Caco-2 (cell line): ENCODE measurements around the gene RAD18. TPM values are rescaled to one million over a fixed set of nuclear protein-coding genes. Genes with fewer than 3 reads are reported as not detected.

ENCODE experiments used
- BruUV-seq: library from RNA; stranded (reverse); fragments of 400-500 nt; replicated peaks from 2 replicates; lab custom pipeline; 2021; lab: Mats Ljungman, UMichigan
- CTCF ChIA-PET: fragments of 300-600 bp; sonication (Branson Sonifier 250); formaldehyde crosslinking; loops from one replicate; lab custom pipeline; 2022; ENCODE audit warnings: antibody characterized with exemption; lab: Charles Lee
- POLR2A ChIA-PET: fragments of 300-600 bp; sonication (Branson Sonifier 250); formaldehyde crosslinking; loops from one replicate; lab custom pipeline; 2022; ENCODE audit warnings: antibody characterized with exemption; lab: Charles Lee
- DNase-seq, 2 experiments: peaks; one replicate each; pipeline versions ENCODE4 v3.0.0 to v3.0.0-alpha.2; 2020 to 2022
- H3K27me3 ChIP-seq: replicated peaks from 2 replicates; pipeline ENCODE4 v1.6.0; 2011; ENCODE audit warnings: low read length; ENCODE audit not compliant: control insufficient read depth, insufficient read depth
- H3K36me3 ChIP-seq: 2 replicates; pipeline ENCODE4 v1.5.1; 2011; ENCODE audit warnings: low read length; ENCODE audit not compliant: control insufficient read depth, insufficient read depth
- H3K4me1 ChIP-seq: fragments of 250-450 bp; sonication (Bioruptor Pico); 2 replicates; pipeline ENCODE4 v1.5.1; 2020; ENCODE audit warnings: mild to moderate bottlenecking
- H3K4me3 ChIP-seq: 2 replicates; pipeline ENCODE4 v1.5.1; 2011; ENCODE audit warnings: low read depth, mild to moderate bottlenecking, control low read depth, low read length
- H3K9me3 ChIP-seq: fragments of 250-450 bp; sonication (Bioruptor Pico); 2 replicates; pipeline ENCODE4 v1.5.1; 2020; ENCODE audit warnings: mild to moderate bottlenecking, moderate library complexity
- H3K27ac Mint-ChIP-seq: one replicate; pipeline ENCODE4 v1.8.0; 2022; ENCODE audit warnings: mixed read lengths; ENCODE audit not compliant: unreplicated experiment
- H3K27me3 Mint-ChIP-seq: one replicate; pipeline ENCODE4 v1.8.0; 2022; ENCODE audit warnings: mixed read lengths; ENCODE audit not compliant: insufficient read depth, unreplicated experiment
- H3K36me3 Mint-ChIP-seq: one replicate; pipeline ENCODE4 v1.8.0; 2022; ENCODE audit warnings: mild to moderate bottlenecking, mixed read lengths; ENCODE audit not compliant: insufficient read depth, unreplicated experiment
- H3K4me1 Mint-ChIP-seq: one replicate; pipeline ENCODE4 v1.8.0; 2022; ENCODE audit warnings: low read depth, mixed read lengths; ENCODE audit not compliant: unreplicated experiment
- H3K4me3 Mint-ChIP-seq: one replicate; pipeline ENCODE4 v1.8.0; 2022; ENCODE audit warnings: mild to moderate bottlenecking, moderate library complexity, mixed read lengths; ENCODE audit not compliant: unreplicated experiment
- H3K9me3 Mint-ChIP-seq: one replicate; pipeline ENCODE4 v1.8.0; 2022; ENCODE audit warnings: mixed read lengths; ENCODE audit not compliant: unreplicated experiment
- intact Hi-C: fragments of 100-400 bp; cut with micrococcal nuclease; formaldehyde crosslinking; loops from one replicate; pipeline ENCODE4 v1.10.0; 2022; ENCODE audit not compliant: unreplicated experiment
- total RNA-seq: library from RNA; stranded (reverse); gene quantifications from 2 replicates; pipeline ENCODE4 v1.2.3, GENCODE V29; 2022
- TF ChIP-seq, protein P1 (sequence below), 2 experiments: fragments of 200-600 bp in 1 of 2; IDR thresholded peaks; 1 replicate in 1 of 2; 2 replicates in 1 of 2; pipeline versions ENCODE4 v1.5.1 to v1.8.0; 2011 to 2022; ENCODE audit warnings: antibody characterized with exemption in 1 of 2, control low read depth in 1 of 2, inconsistent platforms in 1 of 2, low read depth in 1 of 2, low read length in 1 of 2, mild to moderate bottlenecking in 1 of 2, moderate library complexity in 1 of 2; ENCODE audit not compliant: insufficient read depth in 1 of 2, severe bottlenecking in 1 of 2, unreplicated experiment in 1 of 2

Gene RAD18
- total RNA-seq, 1 experiment from 2014 or later: 19.3 TPM

DNA sequence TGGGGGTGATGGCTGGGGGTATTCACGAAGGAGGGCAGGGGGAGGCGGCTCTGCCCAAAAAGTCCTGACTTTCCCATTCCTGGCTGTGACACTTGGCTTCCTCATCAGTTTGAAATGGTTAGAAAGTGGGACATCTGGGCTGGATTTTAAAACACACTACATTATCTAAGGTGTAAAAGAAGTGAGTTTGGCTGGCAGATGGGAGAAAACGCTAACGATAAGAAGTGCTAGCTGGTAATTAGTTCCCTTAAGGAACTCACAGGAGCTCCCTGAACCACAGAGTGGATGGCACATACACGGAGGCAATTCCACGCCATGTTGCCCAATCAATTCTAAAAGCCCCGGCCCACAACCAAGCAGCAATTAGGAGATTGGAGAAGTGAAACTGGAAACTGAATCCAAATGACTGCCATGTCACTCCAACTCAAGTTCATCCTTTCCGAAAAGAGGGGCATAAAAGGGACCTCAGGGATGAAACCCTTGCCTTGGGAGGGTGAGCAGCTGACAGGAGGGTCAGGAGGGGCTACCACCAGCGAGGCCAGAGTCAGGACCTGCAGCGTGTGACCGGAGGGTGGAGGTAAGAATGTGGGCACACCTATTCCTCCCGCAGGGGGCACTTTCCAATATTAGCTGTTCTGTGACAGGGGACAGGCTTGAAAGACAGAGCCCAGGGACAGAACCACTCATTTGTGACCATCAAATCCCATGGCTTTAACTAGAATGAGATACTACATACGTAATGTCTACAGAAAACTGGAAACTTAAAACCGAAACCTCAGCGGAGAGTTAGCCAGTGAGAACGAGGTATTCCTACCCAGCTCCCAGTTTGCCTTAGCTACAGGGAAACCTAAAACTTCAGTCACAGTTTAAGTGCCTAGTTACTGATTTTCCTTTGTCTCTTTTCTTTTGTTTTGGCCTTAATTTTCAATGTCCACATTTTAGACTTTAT lies 98.6 kb downstream of the RAD18 start:
- intact Hi-C loops: no loop called here
- no peaks in the 10 kb centered on the region for H3K9me3 Mint-ChIP-seq
- Histone ChIP-seq H3K27me3 (no peaks in the 10 kb centered on the region), H3K9me3 (no peaks in the 10 kb centered on the region), H3K4me1 (0 out of 2 replicates have a peak, but pooled peaks cover 5% of the 10 kb centered on the region), H3K4me3 (no peak overlapping the region), H3K36me3 (no peaks in the 10 kb centered on the region)
- POLR2A ChIA-PET: no interaction called here
- BruUV-seq: no TSS peak
- no peak for DNase-seq
- H3K36me3 Mint-ChIP-seq: no peaks in the 10 kb centered on the region
- H3K4me3 Mint-ChIP-seq: no peak overlapping the region
- TF ChIP-seq, protein P1, sequence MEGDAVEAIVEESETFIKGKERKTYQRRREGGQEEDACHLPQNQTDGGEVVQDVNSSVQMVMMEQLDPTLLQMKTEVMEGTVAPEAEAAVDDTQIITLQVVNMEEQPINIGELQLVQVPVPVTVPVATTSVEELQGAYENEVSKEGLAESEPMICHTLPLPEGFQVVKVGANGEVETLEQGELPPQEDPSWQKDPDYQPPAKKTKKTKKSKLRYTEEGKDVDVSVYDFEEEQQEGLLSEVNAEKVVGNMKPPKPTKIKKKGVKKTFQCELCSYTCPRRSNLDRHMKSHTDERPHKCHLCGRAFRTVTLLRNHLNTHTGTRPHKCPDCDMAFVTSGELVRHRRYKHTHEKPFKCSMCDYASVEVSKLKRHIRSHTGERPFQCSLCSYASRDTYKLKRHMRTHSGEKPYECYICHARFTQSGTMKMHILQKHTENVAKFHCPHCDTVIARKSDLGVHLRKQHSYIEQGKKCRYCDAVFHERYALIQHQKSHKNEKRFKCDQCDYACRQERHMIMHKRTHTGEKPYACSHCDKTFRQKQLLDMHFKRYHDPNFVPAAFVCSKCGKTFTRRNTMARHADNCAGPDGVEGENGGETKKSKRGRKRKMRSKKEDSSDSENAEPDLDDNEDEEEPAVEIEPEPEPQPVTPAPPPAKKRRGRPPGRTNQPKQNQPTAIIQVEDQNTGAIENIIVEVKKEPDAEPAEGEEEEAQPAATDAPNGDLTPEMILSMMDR (IDR thresholded peaks at IDR 0.05; ENCODE audit: insufficient read depth in 1 of 2, low read depth in 1 of 2, low read length in 1 of 2, severe bottlenecking in 1 of 2, unreplicated experiment in 1 of 2): no peak
- CTCF ChIA-PET: no interaction called here
- H3K27ac Mint-ChIP-seq: no peak overlapping the region
- peaks cover 7% of the 10 kb centered on the region for H3K4me1 Mint-ChIP-seq
- no peaks in the 10 kb centered on the region for H3K27me3 Mint-ChIP-seq

- no peak for DNase-seq
- Histone ChIP-seq H3K27me3 (no peaks in the 10 kb centered on the region), H3K36me3 (no peaks in the 10 kb centered on the region), H3K9me3 (no peaks in the 10 kb centered on the region), H3K4me3 (no peak overlapping the region), H3K4me1 (no peaks in the 10 kb centered on the region)
- intact Hi-C loops: no loop called here
- TF ChIP-seq, protein P1 (IDR thresholded peaks at IDR 0.05; ENCODE audit: insufficient read depth in 1 of 2, low read depth in 1 of 2, low read length in 1 of 2, severe bottlenecking in 1 of 2, unreplicated experiment in 1 of 2): no peak
- no peak overlapping the region for H3K27ac Mint-ChIP-seq
- H3K9me3 Mint-ChIP-seq: no peaks in the 10 kb centered on the region
- BruUV-seq: no TSS peak
- H3K4me1 Mint-ChIP-seq: no peaks in the 10 kb centered on the region
- no peaks in the 10 kb centered on the region for H3K27me3 Mint-ChIP-seq
- no peak overlapping the region for H3K4me3 Mint-ChIP-seq
- POLR2A ChIA-PET: no interaction called here
- CTCF ChIA-PET: no interaction called here
- no peaks in the 10 kb centered on the region for H3K36me3 Mint-ChIP-seq
Observed at GRCh38 chr3:8863891-8864290, 99.4 kb downstream of the RAD18 start.

- no TSS peak for BruUV-seq
- Histone ChIP-seq H3K4me1 (no peaks in the 10 kb centered on the region), H3K36me3 (no peaks in the 10 kb centered on the region), H3K27me3 (no peaks in the 10 kb centered on the region), H3K4me3 (no peak overlapping the region), H3K9me3 (no peaks in the 10 kb centered on the region)
- Mint-ChIP-seq H3K36me3 (no peaks in the 10 kb centered on the region), H3K4me3 (no peak overlapping the region), H3K27ac (no peak overlapping the region), H3K9me3 (no peaks in the 10 kb centered on the region), H3K4me1 (no peaks in the 10 kb centered on the region), H3K27me3 (no peaks in the 10 kb centered on the region)
- TF ChIP-seq, protein P1 (IDR thresholded peaks at IDR 0.05; ENCODE audit: insufficient read depth in 1 of 2, low read depth in 1 of 2, low read length in 1 of 2, severe bottlenecking in 1 of 2, unreplicated experiment in 1 of 2): no peak
- intact Hi-C loops: no loop called here
- DNase-seq: no peak
- ChIA-PET CTCF (no interaction called here), POLR2A (no interaction called here)
Observed at GRCh38 chr3:8857720-8858367, 105.4 kb downstream of the RAD18 start.
